ENCODE measurements around the gene CHRNB2. TPM values are rescaled to one million over a fixed set of nuclear protein-coding genes. Genes with fewer than 3 reads are reported as not detected.

Gene CHRNB2
- total and polyA plus RNA-seq, 2 of the 8 experiments (the other 6 are each of a cell fraction or from before 2014, with no cell fraction given) = 3.1 to 4.1 TPM

- TF ChIP-seq SP2 (IDR thresholded peaks at IDR 0.05; ENCODE audit: low read length) = no peak
Observed at GRCh38 chr1:154589780-154590179, 22.2 kb downstream of the CHRNB2 start (continued).

Data from H1 (cell line).